HL-60 (cell line): ENCODE measurements around the gene SIRPB1.

Source experiments
- POLR2AphosphoS5 ChIP-seq: IDR thresholded peaks from 2 replicates; pipeline ENCODE4 v1.6.1; 2012; ENCODE audit warnings: low read depth
- TF ChIP-seq, protein P1 (sequence below): IDR thresholded peaks from one replicate; pipeline ENCODE4 v1.5.1; 2011; ENCODE audit warnings: low read length, control low read depth, inconsistent platforms; ENCODE audit not compliant: insufficient read depth

- no peak for TF ChIP-seq POLR2AphosphoS5
- TF ChIP-seq, protein P1, sequence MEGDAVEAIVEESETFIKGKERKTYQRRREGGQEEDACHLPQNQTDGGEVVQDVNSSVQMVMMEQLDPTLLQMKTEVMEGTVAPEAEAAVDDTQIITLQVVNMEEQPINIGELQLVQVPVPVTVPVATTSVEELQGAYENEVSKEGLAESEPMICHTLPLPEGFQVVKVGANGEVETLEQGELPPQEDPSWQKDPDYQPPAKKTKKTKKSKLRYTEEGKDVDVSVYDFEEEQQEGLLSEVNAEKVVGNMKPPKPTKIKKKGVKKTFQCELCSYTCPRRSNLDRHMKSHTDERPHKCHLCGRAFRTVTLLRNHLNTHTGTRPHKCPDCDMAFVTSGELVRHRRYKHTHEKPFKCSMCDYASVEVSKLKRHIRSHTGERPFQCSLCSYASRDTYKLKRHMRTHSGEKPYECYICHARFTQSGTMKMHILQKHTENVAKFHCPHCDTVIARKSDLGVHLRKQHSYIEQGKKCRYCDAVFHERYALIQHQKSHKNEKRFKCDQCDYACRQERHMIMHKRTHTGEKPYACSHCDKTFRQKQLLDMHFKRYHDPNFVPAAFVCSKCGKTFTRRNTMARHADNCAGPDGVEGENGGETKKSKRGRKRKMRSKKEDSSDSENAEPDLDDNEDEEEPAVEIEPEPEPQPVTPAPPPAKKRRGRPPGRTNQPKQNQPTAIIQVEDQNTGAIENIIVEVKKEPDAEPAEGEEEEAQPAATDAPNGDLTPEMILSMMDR: no peak
Observed at GRCh38 chr20:1627200-1627550, 7.4 kb upstream of the SIRPB1 start.
